HG02970 (cell line): Measurements from ENCODE around the gene NFE2.
"Not testable (repeated sequence)": the region's sequence is repeated elsewhere in the genome, so short reads cannot be mapped to it uniquely, and the experiment has no call there.

ENCODE experiments used
- ATAC-seq: cut with Tn5 transposase; IDR thresholded peaks from one replicate; pipeline ENCODE4 v1.9.1; 2021; ENCODE audit warnings: mild to moderate bottlenecking, moderate library complexity, moderate number of reproducible peaks; ENCODE audit not compliant: unreplicated experiment, low FRiP score

Gene NFE2

GRCh38 chr12:54284070-54284780 lies 16.6 kb downstream of the NFE2 start:
- ATAC-seq: not testable (repeated sequence)

GRCh38 chr12:54282949-54283593 lies 17.7 kb downstream of the NFE2 start:
- no peak for ATAC-seq

GRCh38 chr12:54281694-54282093 lies 19.1 kb downstream of the NFE2 start:
- ATAC-seq: not testable (repeated sequence)

- not testable (repeated sequence) for ATAC-seq
Measured at GRCh38 chr12:54281261-54281638, 19.6 kb downstream of the NFE2 start.

GRCh38 chr12:54280468-54281260 lies 20.2 kb downstream of the NFE2 start, which contains the start of gene HNRNPA1:
HNRNPA1 (plus strand) TSS chr12:54280726; CDS start chr12:54280808, 82 bp downstream.
- ATAC-seq: peak; percentile 83

- ATAC-seq: peak; percentile 72
Measured at GRCh38 chr12:54279632-54280467, 21.0 kb downstream of the NFE2 start, which contains the start of gene CBX5. CBX5 (minus strand) TSS chr12:54280122; CDS start chr12:54257650, 22,472 bp downstream.

GRCh38 chr12:54279227-54279631 lies 21.6 kb downstream of the NFE2 start:
- ATAC-seq: no peak

GRCh38 chr12:54277823-54278276 lies 23.0 kb downstream of the NFE2 start:
- no peak for ATAC-seq

- no peak for ATAC-seq
Measured at GRCh38 chr12:54276368-54276767, 24.4 kb downstream of the NFE2 start.

GRCh38 chr12:54273981-54274380 lies 26.8 kb downstream of the NFE2 start:
- ATAC-seq: no peak

- ATAC-seq: no peak
Measured at GRCh38 chr12:54272214-54272613, 28.6 kb downstream of the NFE2 start.

GRCh38 chr12:54270345-54270744 lies 30.5 kb downstream of the NFE2 start:
- no peak for ATAC-seq

GRCh38 chr12:54266852-54267251 lies 34.0 kb downstream of the NFE2 start:
- ATAC-seq: no peak

GRCh38 chr12:54265364-54265812 lies 35.4 kb downstream of the NFE2 start:
- ATAC-seq: no peak

- ATAC-seq: no peak
Measured at GRCh38 chr12:54262403-54262925, 38.4 kb downstream of the NFE2 start.

GRCh38 chr12:54261815-54262402 lies 38.9 kb downstream of the NFE2 start:
- ATAC-seq: no peak

GRCh38 chr12:54259194-54260011 lies 41.4 kb downstream of the NFE2 start:
- peak; percentile 63 for ATAC-seq

GRCh38 chr12:54258201-54258681 lies 42.6 kb downstream of the NFE2 start:
- no peak for ATAC-seq
